ENCODE results near the gene RBMS3. TPM values are rescaled to one million over a fixed set of nuclear protein-coding genes. Genes with fewer than 3 reads are reported as not detected.
A peak's percentile ranks its signal among the peaks of the same experiment; 100 is the strongest.

The RBMS3 gene
- total and polyA plus RNA-seq, 4 donors = 4.8 to 117 (median 29.4) TPM

- peak; percentile 39 to 69 (median 64) for DNase-seq
- peak overlapping the region in 1 of 2 donors; percentile 20 for H3K9ac ChIP-seq (ENCODE audit: insufficient read depth in 1 of 2, low read length in 2 of 2)
- H3K27me3 ChIP-seq (ENCODE audit: control insufficient read depth in 3 of 3, insufficient read depth in 3 of 3, low read length in 2 of 3) = no peaks in the 10 kb centered on the region
- H3K27ac ChIP-seq (ENCODE audit: low read depth in 1 of 2, low read length in 1 of 2) = peak overlapping the region; percentile 67 to 88
- H3K4me1 ChIP-seq (ENCODE audit: control insufficient read depth in 5 of 5, insufficient read depth in 5 of 5, low read length in 5 of 5) = peaks cover 6 to 44% (median 35%) of the 10 kb centered on the region in 5 donors
- no peaks in the 10 kb centered on the region for H3K36me3 ChIP-seq (ENCODE audit: control insufficient read depth in 4 of 4, insufficient read depth in 4 of 4, low read length in 4 of 4)
- TF ChIP-seq CTCF (IDR thresholded peaks at IDR 0.05; ENCODE audit: control extremely low read depth, extremely low read depth) = no peak
- no peak for ATAC-seq (ENCODE audit: insufficient read depth, low FRiP score)
- WGBS, 2 donors = 73 to 82% methylated on average over 9 of the region's 9 CpGs
- no peaks in the 10 kb centered on the region for H3K9me3 ChIP-seq (ENCODE audit: control insufficient read depth in 4 of 4, insufficient read depth in 3 of 4, low read length in 3 of 4)
- no peak overlapping the region for H3K4me3 ChIP-seq
Measured at GRCh38 chr3:29759411-29760225, 478.7 kb downstream of the RBMS3 start.

GRCh38 chr3:29760226-29760685, 479.4 kb downstream of the RBMS3 start:
- Histone ChIP-seq H3K27me3 (ENCODE audit: control insufficient read depth in 3 of 3, insufficient read depth in 3 of 3, low read length in 2 of 3) (no peaks in the 10 kb centered on the region), H3K4me3 (no peak overlapping the region), H3K27ac (ENCODE audit: low read depth in 1 of 2, low read length in 1 of 2) (peak overlapping the region in 1 of 2 donors; percentile 67), H3K36me3 (ENCODE audit: control insufficient read depth in 4 of 4, insufficient read depth in 4 of 4, low read length in 4 of 4) (no peaks in the 10 kb centered on the region), H3K9me3 (ENCODE audit: control insufficient read depth in 4 of 4, insufficient read depth in 3 of 4, low read length in 3 of 4) (no peaks in the 10 kb centered on the region), H3K4me1 (ENCODE audit: control insufficient read depth in 5 of 5, insufficient read depth in 5 of 5, low read length in 5 of 5) (peaks cover 6 to 44% (median 35%) of the 10 kb centered on the region in 5 donors), H3K9ac (ENCODE audit: insufficient read depth in 1 of 2, low read length in 2 of 2) (no peak overlapping the region)
- DNase-seq = no peak
- no peak for ATAC-seq (ENCODE audit: insufficient read depth, low FRiP score)
- no peak for TF ChIP-seq CTCF (IDR thresholded peaks at IDR 0.05; ENCODE audit: control extremely low read depth, extremely low read depth)

- DNase-seq = peak in 1 of 3 donors; percentile 23
- peaks cover 0 to 5% (median 0%) of the 10 kb centered on the region in 4 donors for H3K36me3 ChIP-seq (ENCODE audit: control insufficient read depth in 4 of 4, insufficient read depth in 4 of 4, low read length in 4 of 4)
- WGBS, 2 donors = 83 to 93% methylated on average over 2 of the region's 2 CpGs
- H3K9me3 ChIP-seq (ENCODE audit: control insufficient read depth in 4 of 4, insufficient read depth in 3 of 4, low read length in 3 of 4) = no peaks in the 10 kb centered on the region
- no peak for TF ChIP-seq CTCF (IDR thresholded peaks at IDR 0.05; ENCODE audit: control extremely low read depth, extremely low read depth)
- H3K27ac ChIP-seq (ENCODE audit: low read depth in 1 of 2, low read length in 1 of 2) = no peak overlapping the region
- no peak overlapping the region for H3K4me3 ChIP-seq
- no peak overlapping the region for H3K9ac ChIP-seq (ENCODE audit: insufficient read depth in 1 of 2, low read length in 2 of 2)
- ATAC-seq (ENCODE audit: insufficient read depth, low FRiP score) = no peak
- no peaks in the 10 kb centered on the region for H3K27me3 ChIP-seq (ENCODE audit: control insufficient read depth in 3 of 3, insufficient read depth in 3 of 3, low read length in 2 of 3)
- H3K4me1 ChIP-seq (ENCODE audit: control insufficient read depth in 5 of 5, insufficient read depth in 5 of 5, low read length in 5 of 5) = peaks cover 6 to 43% (median 35%) of the 10 kb centered on the region in 5 donors
Measured at GRCh38 chr3:29761517-29761916, 480.6 kb downstream of the RBMS3 start.

Measured in lung (tissue), 12 donors.